GM18858 (cell line): ENCODE measurements around the gene PRM3.

Experiments used
- ATAC-seq: cut with Tn5 transposase; IDR thresholded peaks from one replicate; pipeline ENCODE4 v1.9.1; 2021; ENCODE audit not compliant: unreplicated experiment

Gene PRM3

DNA sequence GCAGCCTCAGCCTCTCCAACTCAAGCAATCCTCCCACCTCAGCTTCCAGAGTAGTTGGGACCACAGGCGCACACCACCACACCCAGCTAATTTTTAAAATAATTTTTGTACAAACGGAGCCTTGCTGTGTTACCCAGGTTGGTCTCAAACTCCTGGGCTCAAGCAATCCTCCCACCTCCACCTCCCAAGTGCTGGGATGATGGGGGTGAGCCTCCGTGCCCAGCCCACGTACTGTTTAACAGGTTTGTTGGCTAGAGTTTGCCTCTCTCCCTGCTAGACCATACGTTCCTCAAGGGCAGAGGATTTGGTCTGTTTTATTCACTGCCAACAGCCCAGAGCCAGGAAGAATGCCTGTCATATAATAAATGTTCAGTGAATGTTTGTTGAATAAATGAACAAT, 44.0 kb downstream of the PRM3 start:
- ATAC-seq: no peak

DNA sequence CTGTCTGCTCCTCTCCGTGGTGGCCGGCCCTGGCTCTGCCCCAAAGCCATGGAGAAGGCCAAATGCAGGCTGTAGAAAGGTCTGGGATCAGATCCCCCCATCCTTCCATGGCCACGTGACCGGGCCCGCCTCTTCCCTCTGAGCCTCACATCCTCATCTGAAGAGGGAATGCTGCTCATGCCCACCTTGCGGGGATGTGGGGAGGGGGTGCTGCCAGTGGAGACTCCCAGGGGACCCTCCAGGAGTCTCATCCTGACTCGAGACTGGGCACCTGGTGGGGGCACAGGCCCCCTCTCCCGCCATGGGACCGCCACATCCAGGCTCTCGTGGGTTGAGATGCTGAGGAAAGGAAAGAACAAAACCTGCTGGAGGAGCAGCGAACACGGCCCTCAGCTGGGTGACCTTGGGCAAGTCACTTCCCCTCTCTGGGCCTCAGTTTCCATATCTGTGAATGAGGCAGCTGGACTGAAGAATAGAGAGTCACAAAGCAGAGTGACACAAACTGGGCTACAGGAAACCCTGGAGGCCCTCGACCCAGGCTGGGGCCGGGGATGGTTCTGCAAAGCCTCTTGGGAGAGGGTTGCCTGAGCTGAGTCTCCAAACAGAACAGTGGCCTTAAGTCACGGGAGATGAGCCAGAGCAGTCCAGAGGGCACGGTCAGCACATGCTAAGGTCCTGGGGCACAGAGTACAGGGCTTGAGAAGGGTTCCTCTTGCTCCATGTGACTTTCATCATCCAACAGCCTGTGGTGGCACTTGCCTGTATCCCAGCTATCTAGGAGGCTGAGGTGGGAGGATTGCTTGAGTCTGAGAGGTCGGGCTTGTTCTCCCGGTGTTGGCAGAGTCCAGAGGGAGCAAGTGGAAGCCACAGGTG, 47.5 kb downstream of the PRM3 start:
- no peak for ATAC-seq

- ATAC-seq: peak; percentile 92
These were observed 48.3 kb downstream of the PRM3 start for GRCh38 chr16:11224894-11225676.

DNA sequence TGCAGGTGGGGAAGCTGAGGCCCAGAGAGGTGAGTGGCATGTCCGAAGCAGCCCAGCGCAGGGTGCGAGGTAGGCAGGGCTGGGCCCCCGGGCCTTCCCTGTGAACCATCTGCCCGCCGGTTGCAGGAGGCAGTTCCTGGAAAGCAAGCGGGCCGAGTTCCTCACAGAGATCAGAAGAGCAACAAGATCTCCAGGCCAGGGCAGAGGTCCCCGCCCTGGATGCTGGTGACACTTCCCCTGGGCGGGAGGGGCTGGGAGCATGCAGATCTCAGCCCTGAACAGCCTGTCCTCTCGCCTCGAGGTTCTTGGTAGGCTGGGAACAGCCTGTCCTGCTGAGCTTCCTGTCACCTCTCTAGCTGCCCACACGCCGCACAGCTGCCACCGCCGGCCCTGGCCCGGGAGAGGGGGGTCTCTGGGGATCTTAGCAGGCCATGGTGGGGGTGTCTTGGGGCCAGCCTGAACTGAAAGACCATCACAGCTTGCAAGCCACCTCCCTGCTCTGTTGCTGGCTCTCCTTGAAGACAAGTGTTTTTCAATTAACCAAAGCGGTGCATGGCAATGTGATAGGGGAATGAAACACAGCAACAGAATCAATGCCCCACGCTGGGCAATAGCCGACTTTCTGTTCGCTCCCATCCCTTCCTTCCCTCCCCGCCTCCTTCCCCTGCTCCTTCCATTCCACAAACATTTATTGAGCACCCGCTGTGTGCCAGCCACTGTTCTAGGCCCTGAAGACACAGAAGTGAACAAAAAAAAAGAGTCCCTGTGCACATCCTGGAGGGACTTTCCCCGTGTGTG, 49.1 kb downstream of the PRM3 start:
- no peak for ATAC-seq
